Stimulated activated CD4-positive, alpha-beta T cell treated with anti-CD3 and anti-CD28 coated beads, Interleukin-12 subunit alpha, Interleukin-12 subunit beta, amount 100 ng/mL, for 24 hours (primary cell): ENCODE measurements around the gene CWC27.
"Not testable (repeated sequence)": the region's sequence is repeated elsewhere in the genome, so short reads cannot be mapped to it uniquely, and the experiment has no call there.

Experiments used
- DNase-seq, 2 experiments: peaks; one replicate each; pipeline ENCODE4 v3.0.0-alpha.2; 2020; ENCODE audit warnings: low read depth in 2 of 2

The CWC27 gene

GRCh38 chr5:64788156-64788555 lies 19.4 kb downstream of the CWC27 start:
- no peak for DNase-seq

- DNase-seq: no peak
Observed at GRCh38 chr5:64789457-64789856, 20.7 kb downstream of the CWC27 start.

GRCh38 chr5:64790210-64790609 lies 21.5 kb downstream of the CWC27 start:
- DNase-seq: no peak

DNA sequence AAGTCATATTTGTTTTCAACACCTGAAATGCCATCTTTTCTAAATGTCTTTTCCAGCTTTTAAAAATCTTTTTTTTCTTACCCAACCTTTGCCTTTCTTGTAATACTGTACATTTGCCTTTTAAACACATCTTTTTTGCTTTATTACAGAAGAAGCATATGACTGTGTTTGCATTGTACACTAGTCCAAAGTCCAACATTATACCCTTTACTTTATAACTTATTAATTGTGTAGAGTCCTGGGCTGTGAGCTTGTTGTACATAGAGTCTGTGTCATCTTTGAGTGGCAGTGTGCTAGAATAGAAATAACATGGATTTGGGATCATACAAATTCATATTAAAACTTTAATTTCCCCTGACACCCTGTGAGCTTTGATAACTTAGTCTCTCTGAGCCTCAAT lies 23.7 kb downstream of the CWC27 start:
- no peak for DNase-seq

- no peak for DNase-seq
Observed at GRCh38 chr5:64794053-64794770, 25.5 kb downstream of the CWC27 start.

DNA sequence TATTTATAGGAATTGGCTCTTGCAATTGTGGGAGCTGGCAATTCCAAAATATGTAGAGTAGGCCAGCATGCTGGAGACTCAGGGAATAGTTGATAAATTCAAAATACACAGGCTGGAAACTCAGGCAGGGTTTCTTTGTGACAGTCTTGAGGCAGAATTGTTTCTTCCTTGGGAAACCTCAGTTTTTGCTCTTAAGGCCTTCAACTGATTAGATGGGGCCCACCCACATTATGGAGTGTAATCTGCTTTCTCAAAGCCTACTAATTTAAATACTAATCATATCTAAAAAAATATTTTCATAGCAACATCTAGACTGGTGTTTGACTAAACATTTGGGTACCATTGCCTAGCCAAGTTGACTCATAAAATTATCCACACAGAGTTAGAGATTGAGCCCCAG lies 27.6 kb downstream of the CWC27 start:
- DNase-seq: no peak

GRCh38 chr5:64800926-64801325 lies 32.2 kb downstream of the CWC27 start:
- DNase-seq: no peak

DNA sequence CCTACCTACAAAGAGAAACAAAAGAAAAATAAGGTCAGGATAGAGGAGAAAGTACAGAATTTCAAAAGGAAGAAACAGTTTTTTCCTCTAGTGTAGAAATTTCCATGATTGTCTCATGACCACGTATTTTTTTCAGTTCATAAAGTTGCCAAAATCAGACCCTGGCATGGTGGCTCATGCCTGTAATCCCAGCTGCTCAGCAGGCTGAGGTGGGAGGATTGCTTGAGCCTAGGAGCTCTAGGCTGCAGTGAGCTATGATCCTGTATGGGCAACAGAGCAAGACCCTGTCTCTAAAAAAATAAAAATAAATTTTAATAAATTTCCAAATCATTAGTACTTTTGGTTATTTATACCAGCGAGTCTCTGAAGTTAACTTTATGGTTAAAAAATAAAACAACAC lies 37.8 kb downstream of the CWC27 start:
- no peak for DNase-seq

DNA sequence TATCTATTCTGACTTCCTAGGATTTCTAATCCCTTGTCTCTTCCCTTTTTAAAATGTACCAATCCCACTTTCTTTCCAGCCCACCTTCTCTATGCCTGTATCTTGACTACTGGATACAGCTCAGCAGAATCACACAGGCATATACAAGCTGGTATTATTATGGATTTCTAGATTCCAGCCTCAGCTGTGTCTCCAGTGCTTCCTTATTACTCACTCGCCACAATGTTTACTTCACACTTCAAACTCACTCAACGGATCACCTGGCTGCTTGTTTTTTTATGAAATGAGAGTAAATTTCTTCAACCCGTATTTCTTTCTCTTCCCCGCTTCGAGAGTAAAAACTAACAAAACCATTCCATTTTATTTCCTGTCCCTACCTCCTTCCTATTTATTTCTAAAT lies 38.8 kb downstream of the CWC27 start:
- DNase-seq: no peak

DNA sequence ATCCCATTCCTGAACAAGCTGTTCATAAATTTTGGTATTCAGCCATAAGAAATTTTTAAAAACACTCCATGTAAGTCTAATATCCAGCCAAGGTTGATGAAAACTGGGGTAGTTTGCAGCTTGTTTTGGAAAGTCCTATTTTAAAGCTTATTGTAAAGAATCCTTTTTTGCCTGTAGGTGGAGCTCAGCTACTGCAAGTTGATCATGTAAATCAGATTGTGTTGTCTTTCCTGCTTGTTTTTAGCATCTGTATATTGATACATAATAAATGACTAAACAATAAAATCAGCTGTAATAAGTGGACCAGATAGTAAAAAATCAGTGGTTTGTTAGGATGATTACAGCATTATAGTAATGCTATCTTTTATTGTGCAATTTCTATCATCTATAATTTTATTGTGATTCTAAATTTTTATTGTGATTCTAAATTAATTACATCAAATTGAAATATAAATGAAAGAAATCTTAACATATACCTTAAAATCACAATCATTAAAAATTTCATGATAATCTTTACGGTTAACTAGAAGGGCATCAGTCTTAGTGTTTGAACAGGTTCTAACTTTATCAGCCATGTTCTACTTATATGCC lies 42.4 kb downstream of the CWC27 start:
- DNase-seq: no peak

GRCh38 chr5:64814073-64814472 lies 45.3 kb downstream of the CWC27 start:
- DNase-seq: no peak

DNA sequence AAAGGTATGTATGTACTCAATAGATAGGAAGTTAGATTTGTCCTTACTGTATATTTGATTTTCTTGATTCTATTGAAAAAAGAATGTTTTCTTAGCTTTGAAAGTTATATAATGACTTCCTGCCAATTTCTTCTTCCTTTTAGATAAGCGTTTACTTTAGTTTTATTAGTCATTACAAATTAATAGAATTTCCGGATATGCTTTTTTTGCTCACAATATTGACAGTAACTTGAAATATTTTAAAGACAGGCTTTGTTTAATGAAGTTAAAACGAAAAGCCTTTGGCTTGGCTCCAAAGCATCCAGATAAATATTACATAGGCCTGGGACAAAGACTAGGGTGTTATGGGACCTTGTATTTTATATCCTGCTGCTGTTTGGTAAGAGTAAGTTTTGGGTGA lies 49.5 kb downstream of the CWC27 start:
- DNase-seq: no peak

GRCh38 chr5:64819345-64819744 lies 50.6 kb downstream of the CWC27 start:
- DNase-seq: not testable (repeated sequence)

- no peak for DNase-seq
Observed at GRCh38 chr5:64822320-64822719, 53.6 kb downstream of the CWC27 start.

DNA sequence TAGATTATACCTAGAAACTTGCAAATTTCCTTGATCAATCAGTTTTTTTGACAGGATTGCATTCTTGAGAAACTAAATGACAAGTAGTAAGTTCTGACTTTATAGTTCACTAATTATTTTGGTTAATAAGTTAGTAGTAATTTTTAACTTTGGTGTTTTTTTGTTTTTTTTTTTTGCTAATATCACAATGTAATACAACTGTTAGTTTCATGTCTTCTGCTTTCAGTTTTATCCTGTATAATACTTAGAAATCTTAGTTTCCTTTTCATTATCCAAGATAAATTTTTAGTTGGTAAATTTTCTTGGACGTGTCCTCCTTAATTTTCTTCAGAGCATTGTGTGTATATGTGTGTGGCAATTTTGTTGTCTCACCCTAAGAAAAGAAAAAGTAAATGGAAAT lies 57.8 kb downstream of the CWC27 start:
- DNase-seq: no peak

DNA sequence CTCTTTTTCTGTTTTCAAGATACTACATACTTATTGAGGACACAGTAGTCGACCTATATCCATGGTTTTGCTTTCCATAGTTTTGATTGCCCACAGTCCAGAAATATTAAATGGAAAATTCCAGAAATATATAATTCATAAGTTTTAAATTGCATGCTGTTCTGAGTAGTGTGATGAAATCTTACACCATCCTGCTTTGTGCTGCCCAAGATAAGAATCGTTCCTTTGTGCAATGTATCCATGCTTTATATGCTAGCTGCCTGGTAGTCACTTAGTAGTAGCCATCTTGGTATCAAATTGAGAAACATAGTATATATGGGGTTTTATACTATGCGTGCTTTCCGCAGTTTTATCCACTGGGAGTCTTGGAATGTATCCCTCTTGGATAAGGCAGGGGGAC lies 59.0 kb downstream of the CWC27 start:
- DNase-seq: no peak

GRCh38 chr5:64830650-64831049 lies 61.9 kb downstream of the CWC27 start:
- not testable (repeated sequence) for DNase-seq

DNA sequence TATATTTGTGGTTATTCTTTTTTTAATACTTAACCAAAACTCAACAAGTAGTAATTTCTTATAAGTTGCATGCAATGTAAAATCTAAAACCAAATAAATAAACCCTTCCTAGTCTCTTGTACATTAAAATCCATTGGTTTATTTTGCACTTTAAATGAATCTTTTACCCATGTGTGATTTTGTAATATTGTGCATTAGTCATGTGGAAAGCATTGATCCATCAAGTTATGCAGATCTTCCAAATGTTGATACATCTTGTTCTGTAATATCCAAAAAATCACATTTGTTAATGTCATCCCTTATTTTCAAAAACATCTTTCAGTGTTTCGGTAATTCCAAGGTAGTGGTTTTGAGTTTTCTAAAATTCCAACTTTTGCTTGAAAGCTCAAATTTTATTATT lies 63.3 kb downstream of the CWC27 start:
- no peak for DNase-seq

DNA sequence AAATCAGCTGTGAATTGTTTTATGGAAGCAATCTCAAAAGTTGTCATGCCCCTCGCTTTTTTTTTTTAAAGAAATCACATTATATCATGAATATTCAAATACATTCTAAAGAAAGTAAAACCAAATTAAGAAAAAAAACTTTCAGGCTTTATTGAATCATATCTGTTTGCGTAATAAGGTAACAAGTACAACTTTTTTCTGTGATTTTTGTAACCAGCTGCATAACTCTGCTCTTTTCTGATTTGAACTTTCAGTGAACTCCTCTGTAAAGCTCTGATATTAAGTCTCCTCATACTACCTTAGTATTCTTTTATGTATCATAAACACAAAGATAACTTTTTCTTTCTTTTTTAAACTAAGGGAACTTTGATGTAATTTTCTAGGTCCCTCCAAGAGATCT lies 65.3 kb downstream of the CWC27 start:
- DNase-seq: no peak

DNA sequence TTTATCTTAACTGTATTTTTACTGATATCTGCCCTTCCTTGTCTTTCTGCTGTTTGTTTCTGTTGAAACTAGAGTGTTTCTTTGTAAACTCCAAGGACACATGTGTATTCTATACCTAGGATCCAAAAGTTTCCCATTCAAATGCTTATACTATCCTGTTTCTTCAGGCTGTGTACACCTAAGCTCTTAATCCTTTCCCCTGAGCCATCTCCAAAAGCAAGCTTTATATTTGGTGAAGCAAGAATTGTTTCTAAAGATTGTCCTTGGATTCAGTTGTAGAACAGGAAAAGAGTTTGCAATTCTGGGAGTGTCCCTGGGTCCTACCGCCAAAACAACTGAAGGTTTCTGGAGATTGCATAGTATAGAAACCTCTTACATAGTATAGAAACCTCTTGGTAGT lies 65.9 kb downstream of the CWC27 start:
- no peak for DNase-seq

DNA sequence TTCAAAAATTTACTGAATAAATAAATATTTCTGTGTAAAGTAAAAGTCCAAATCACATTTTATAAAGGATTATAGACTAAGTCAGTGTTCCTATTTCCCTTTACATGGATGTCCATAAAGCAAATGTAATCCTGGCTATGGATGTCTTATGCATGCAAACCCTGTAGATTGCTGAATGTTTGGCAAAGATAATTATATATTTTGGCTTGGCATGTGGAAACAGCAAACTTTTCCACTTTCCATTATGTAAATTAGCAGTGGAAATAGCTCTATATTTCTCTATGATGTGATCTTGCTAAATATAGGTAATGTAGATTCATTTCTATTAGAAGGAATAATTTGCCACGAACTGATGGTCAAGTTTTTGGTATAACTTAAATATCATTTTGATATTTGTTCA lies 66.5 kb downstream of the CWC27 start:
- no peak for DNase-seq

DNA sequence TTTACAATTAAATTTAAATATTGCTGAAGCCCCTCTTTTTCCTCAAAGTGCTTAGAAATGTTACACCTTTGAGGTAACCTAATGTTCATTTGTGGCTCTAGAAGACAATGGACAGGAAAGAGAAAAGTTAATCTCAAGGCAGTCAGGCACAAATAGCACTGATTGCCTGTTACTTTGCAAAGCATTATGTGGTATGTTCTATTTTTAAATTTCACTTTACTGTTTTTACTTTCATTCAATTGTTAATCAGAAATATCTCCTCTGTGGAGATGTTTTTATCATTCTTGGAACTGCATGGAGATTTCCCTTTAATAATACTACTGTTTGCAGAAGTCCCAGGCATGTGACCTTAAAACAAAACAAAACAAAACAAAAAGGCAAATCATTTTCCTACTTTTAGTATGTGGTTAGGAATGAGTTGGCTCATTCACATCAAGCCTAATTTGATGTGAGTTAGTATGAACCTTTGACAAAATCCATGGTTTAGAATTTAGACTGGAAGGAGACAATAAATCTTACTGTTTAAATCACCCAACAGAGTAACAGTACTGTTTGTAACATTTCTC lies 67.5 kb downstream of the CWC27 start:
- no peak for DNase-seq

DNA sequence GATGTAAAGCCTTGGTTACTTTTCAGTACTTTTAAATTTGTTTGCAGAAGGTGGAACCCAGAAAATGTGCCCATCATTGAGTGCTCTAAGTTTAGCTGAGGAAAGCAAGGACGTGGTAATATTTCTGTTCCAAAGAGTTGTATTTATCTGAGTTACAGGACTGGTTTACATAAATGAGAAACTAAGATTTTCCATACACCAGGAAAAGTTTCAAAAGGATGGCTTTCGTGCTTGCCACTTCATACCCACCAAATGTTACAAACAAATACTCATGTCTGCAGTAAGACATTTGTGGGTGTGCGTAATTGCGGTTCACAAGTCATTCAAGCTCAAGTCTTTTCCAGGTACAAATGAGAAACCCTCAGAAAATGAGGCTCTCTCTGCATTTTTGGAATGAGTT lies 68.1 kb downstream of the CWC27 start:
- no peak for DNase-seq

- DNase-seq: no peak
Observed at GRCh38 chr5:64838376-64838775, 69.6 kb downstream of the CWC27 start.
